Head of caudate nucleus (tissue), 42 donors: ENCODE data around the gene WDR27.

Source experiments
- DNase-seq, 42 donors: peaks; one replicate each; pipeline versions ENCODE4 v3.0.0 to v3.0.0-alpha.2; 2020 to 2021; ENCODE audit warnings: mixed read lengths in 7 of 42
- intact Hi-C: fragments of 100-400 bp; cut with DNase I; formaldehyde crosslinking; loops from one replicate; pipeline ENCODE4 v1.15.0; 2022

Gene WDR27

DNA sequence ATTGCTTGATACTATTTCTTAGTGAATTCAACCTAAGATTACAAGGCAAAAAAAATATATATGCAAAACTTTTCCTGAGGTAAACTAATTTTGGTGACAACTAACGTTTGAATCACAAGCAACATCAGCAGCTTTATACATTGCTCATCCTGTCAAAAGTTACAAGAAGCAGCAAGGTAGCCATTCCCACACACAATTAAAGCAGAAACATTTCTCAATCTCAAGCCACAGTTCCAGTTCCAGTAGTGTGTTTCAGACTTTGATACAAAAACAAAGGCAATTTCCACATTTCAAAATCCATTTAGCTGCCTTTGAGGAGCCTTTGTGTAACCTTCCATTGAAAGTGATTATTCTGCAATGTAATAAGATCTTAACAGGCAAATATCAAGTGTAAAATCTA lies 191.0 kb downstream of the WDR27 start:
- intact Hi-C loops = no loop called here
- no peak for DNase-seq

GRCh38 chr6:169508452-169508851 lies 193.4 kb downstream of the WDR27 start:
- no peak for DNase-seq
- intact Hi-C loops = no loop called here

DNA sequence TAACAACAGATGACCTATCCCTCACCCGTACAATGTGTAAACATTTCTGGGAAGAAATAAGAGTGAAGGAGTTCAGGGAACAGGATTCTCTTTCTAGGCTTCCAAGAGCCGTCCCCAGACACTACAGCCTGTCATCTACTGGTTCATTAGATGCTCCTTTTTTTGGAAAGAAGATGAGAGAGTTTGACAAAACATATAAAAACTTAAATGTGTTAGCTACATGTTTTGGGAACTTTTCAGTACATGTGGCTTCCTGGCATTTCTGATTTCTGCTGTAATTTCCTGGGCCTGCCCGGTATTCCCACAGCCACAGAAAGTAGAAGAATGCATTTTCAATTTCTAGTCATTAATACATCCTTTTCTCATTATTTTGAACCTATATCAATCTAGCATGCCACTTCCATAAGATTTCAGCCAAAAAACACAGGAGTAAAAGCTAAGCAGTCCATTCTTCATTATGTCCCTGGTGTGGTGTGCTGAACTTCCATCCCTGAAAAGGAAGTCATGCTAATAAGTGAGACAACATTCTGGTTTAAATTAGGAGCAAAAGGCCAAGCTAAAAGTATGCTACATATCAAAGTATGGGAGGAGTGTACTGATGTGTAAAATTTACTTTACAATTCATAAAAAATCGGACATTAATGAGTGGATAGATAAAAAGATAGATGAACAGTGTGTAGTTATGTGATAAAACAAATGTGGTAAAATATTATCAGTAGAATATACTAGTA lies 198.2 kb downstream of the WDR27 start:
- intact Hi-C loops = no loop called here
- DNase-seq = no peak

DNA sequence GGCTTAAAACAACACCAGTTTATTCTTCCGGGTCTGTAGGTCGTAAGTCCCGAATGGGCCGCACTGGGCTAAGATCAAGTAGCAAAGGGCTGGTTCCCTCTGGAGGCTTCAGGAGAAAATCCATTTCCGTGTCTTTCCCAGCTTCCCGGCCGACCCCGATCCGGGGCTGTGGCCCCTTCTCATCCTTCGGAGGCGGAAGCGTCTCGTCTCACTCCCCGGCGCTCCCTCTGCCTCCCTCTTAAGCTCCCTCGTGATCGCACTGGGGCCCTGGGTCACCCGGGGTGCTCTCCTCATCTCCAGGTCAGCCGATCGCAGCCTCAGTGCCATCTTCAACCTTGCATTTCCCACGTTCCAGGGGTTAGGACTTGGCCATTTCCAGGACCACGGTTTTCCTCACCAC lies 199.4 kb downstream of the WDR27 start:
- DNase-seq = no peak
- intact Hi-C loops = no loop called here

GRCh38 chr6:169501777-169502313 lies 200.0 kb downstream of the WDR27 start:
- DNase-seq = no peak
- intact Hi-C loops = no loop called here

DNA sequence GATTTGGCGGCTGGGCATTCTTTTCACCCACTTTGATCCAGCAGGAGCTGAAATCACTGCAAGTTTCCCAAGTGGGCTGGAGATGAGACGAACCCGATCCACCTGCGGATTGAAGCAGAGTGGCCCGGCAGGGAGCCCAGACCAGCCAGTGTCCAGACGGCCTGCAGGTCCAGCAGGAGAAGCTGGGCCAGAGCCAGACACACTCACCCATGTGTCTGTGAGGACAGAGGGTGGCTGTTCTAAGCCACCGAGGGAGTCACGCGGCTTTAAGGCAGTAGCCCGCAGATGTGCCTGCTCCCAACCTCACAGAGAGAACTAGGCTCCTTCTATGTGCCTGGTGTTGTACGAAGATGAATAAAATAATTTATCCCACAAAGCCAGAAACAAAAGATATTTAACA lies 200.7 kb downstream of the WDR27 start:
- intact Hi-C loops = no loop called here
- DNase-seq = peak in 23 of 42 donors; percentile 17 to 64 (median 43)

GRCh38 chr6:169500688-169501087 lies 201.1 kb downstream of the WDR27 start:
- DNase-seq = no peak
- intact Hi-C loops = no loop called here

DNA sequence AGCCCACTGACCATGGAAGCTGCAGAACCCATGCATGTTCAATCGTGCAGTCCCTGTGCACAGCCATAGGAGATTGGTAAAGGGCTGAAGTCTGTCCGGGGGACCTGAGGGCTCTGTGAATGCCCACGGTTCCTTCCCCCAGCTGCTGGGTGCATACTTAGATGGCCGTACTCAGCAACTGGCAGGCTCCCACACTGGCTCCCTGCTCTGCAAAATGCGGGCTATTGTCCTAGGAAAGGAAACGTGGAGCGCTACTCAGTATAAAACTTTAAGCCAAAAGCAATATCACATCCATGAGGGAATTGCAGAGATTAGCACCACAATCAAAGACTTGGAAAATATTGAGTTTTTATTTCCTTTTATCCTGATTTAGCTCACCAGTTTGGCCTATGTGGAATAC lies 202.0 kb downstream of the WDR27 start:
- intact Hi-C loops = no loop called here
- DNase-seq = peak in 9 of 42 donors; percentile 15 to 57 (median 28)

DNA sequence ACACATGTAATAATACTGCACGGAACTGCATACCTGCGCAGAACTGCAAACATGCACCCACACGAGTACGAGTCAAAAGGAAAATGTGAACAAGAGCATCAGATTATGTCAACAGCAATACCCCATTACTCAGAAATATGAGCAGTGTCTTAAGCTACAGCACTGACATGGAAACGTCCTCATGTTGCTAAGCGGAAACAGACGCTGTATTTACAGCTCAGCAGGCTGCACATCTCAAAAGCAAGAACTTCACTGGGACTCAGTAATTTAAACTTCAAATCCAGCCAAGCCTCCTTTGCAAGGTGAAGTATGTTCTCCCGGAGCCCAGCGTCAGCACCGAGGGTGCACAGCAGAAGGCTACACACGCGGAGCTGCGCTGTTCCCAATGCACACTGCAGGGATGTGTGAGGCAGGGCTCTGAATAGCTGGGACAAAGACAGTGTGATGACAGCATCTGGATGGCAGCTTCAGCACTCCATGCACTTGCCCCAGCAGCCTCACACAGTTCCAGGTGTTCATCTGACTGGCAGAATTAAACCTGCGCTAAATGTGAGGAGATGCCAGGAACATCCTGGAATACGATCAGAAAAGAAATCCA lies 202.8 kb downstream of the WDR27 start:
- intact Hi-C loops = no loop called here
- DNase-seq = peak in 31 of 42 donors; percentile 18 to 77 (median 47)

- DNase-seq = no peak
- intact Hi-C loops = no loop called here
These were observed 206.2 kb downstream of the WDR27 start for GRCh38 chr6:169495601-169496000.

DNA sequence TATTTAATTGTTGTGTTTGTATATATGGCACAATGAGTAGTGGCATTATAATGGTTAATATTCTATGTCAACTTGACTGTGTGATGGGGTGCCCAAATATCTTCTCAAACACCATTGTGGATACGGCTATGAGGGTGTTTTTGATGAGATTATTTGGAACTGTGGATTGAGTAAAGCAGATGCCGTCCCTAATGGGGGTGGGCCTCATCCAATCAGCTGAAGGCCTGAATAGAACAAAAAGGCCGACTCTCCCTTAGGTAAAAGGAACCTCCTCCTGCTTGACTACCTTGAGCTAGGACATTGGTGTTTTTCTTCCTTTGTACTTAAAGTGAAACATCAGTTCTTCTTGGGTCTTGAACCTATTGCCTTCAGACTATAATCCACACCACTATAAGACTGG lies 207.8 kb downstream of the WDR27 start:
- intact Hi-C loops = loop anchor here (5.0 kb wide), 1 partner anchor 537 kb away; no protein-coding TSS in a partner anchor
- no peak for DNase-seq

DNA sequence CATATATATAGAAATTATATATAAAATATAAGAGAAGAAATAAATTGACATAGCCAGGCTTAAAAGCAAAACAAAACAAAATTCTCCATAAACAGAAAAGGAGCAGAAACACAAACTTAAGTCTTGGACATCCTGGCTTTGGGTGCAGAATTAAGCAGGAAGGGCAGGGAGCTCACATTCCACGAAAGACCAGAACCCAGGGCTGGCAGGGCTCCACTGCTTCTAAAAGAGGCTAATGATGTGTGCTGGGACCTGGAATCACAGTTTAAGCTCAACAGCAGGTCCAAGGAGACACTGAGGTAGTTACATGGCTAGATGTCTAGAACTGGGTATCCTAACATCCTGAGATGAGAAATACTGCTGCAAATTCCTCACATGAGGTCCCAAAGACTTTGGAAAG lies 210.3 kb downstream of the WDR27 start:
- no peak for DNase-seq
- intact Hi-C loops = loop anchor here (5.0 kb wide), 1 partner anchor 534 kb away; no protein-coding TSS in a partner anchor

DNA sequence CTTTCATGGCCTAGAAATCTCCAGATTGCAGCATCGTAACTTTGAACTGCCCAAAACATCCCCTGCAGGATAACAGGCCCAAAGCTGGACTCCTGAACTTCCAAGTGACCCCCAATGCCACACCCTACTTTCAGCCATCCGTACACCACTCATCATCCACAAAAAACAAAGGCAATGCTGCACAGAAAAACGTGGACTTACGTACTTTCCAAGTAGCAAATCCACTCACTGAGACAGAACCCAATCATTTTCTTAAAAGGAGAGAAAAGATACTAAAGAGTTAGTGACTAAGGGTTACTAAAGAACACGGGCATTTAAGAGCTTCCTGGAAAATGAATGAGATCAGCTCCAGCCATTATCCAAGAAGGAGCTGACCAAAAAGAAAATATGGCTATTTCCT lies 211.0 kb downstream of the WDR27 start:
- intact Hi-C loops = loop anchor here (5.0 kb wide), 1 partner anchor 534 kb away; no protein-coding TSS in a partner anchor

DNA sequence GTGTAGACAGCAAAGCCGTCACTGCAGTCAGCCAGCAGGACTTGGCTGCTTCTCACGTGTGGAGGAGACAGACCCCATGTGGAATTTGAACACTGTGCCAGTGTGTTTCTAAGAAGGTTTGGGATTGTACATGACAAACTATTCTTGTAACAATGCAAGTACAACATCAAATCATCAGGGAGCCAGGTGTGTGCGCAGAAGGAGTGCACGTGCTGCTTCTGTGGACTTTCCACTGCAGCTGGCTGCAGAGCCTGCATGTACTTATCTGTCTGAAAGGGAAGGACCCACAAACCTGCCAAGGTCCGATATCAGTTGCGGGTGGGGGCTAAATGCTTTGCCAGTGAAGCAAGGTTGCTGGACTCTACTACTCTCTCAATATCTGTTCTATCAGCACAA lies 211.6 kb downstream of the WDR27 start:
- no peak for DNase-seq
- intact Hi-C loops = loop anchor here (5.0 kb wide), 1 partner anchor 533 kb away; no protein-coding TSS in a partner anchor

More for the DNA sequence above, 211.0 kb downstream of the WDR27 start:
- DNase-seq = no peak

DNA sequence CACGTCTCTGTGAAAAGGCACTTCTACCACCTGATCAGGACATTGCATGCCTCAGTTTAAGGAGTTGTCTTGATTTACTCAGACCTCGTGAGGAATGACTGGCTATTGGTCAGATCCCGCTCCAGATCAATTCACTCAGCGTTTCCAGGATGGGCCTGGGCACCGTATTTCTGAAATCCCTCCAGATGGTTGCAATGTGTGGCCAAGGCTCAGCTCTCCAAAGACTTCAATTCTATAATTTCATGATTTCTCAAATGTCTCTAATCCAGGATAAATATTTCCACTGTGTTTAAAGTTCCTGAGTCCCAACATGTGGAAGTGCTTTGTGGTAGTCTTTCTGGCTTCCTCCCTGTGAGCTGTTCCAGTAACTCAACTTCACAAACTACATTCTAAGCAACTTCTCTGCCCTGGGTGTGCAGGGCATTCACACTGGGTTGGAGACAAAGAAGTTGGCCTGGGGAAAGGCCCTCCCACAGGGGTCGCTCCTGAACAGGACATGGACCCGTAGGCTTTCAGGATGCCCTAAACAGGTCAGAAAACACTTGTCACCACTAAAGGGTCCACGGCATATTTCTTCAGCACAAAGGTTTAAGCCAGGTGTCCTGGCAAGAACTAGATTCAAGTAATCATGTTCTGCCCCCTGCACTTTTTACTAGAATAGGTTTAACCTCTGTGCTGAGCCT lies 212.1 kb downstream of the WDR27 start:
- intact Hi-C loops = loop anchor here (5.0 kb wide), 1 partner anchor 532 kb away; no protein-coding TSS in a partner anchor
- no peak for DNase-seq

- peak in 5 of 42 donors; percentile 12 to 62 (median 25) for DNase-seq
- intact Hi-C loops = no loop called here
These were observed 214.0 kb downstream of the WDR27 start for GRCh38 chr6:169487579-169488436.

- intact Hi-C loops = no loop called here
These were observed 221.9 kb downstream of the WDR27 start for GRCh38 chr6:169479783-169480495.

DNA sequence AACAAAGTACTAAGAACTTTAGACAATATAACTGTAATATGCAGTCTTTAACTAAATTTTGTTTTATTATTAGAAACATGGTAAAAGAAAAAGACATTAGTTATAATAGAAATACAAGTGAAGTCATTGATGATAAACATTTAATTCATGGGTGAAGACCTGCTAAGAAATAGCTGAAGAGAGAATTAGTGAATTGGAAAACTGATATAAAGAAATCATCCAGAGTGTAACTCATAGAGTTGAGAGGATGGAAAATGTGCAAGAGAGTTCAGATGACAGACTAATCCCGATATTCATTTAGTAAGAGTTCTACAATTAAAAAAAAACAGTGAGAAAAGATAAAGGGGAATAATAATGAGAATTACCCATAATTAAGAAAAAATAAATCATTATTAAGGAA lies 227.5 kb downstream of the WDR27 start:
- DNase-seq = no peak
- intact Hi-C loops = no loop called here

More at GRCh38 chr6:169479783-169480495, 221.9 kb downstream of the WDR27 start:
- DNase-seq = no peak
